OCI-LY1 (cell line): ENCODE measurements around the gene CCNH.

ENCODE experiments used
- CTCF ChIP-seq: fragments of 200-600 bp; sonication (generic), shearing (Covaris generic); IDR thresholded peaks from 2 replicates; pipeline ENCODE4 v1.5.1; 2017; ENCODE audit warnings: mild to moderate bottlenecking, antibody characterized with exemption, low read length, moderate library complexity, mixed read lengths
- EZH2 ChIP-seq: fragments of 200-600 bp; sonication (generic), shearing (Covaris generic); IDR thresholded peaks from 2 replicates; pipeline ENCODE4 v1.8.0; 2017; ENCODE audit warnings: borderline replicate concordance, mixed run types, mild to moderate bottlenecking, antibody characterized with exemption, low read length, moderate library complexity, mixed read lengths

- TF ChIP-seq CTCF (no peak), EZH2 (no peak)
Observed at GRCh38 chr5:87368601-87369000, 44.1 kb downstream of the CCNH start.
